Hippocampal formation (tissue), 2 donors: Measurements from ENCODE around the gene PCDHA3.
"Not testable (repeated sequence)": the region's sequence is repeated elsewhere in the genome, so short reads cannot be mapped to it uniquely, and the experiment has no call there.

Experiments
- DNase-seq, 2 donors: peaks; one replicate each; lab custom pipeline; 2025; lab: John Stamatoyannopoulos, UW

The PCDHA3 gene

GRCh38 chr5:140821375-140822280 lies 20.8 kb downstream of the PCDHA3 start, which contains the start of gene PCDHA5:
TSS of gene PCDHA5 (plus strand) at chr5:140821613.
- no peak for DNase-seq

- DNase-seq, result no peak
Observed at GRCh38 chr5:140822281-140822629, 21.4 kb downstream of the PCDHA3 start.

- DNase-seq, result not testable (repeated sequence)
Observed at GRCh38 chr5:140822969-140823368, 22.1 kb downstream of the PCDHA3 start.

- DNase-seq, result no peak
Observed at GRCh38 chr5:140823475-140823874, 22.6 kb downstream of the PCDHA3 start.

GRCh38 chr5:140827704-140828361 lies 27.0 kb downstream of the PCDHA3 start, which contains the start of gene PCDHA6:
TSS of gene PCDHA6 (plus strand) at chr5:140827960. CDS start at chr5:140828092, 132 bp downstream.
- DNase-seq, result no peak

- no peak for DNase-seq
Observed at GRCh38 chr5:140828362-140828737, 27.5 kb downstream of the PCDHA3 start.

- DNase-seq, result not testable (repeated sequence)
Observed at GRCh38 chr5:140829511-140830501, 28.9 kb downstream of the PCDHA3 start.

GRCh38 chr5:140833993-140834392 lies 33.1 kb downstream of the PCDHA3 start, which contains the start of gene PCDHA7:
TSS of gene PCDHA7 (plus strand) at chr5:140834269. CDS start at chr5:140834384, 115 bp downstream.
- DNase-seq, result peak in 1 of 2 donors; percentile 9

- DNase-seq, result not testable (repeated sequence)
Observed at GRCh38 chr5:140834439-140835008, 33.7 kb downstream of the PCDHA3 start.

- no peak for DNase-seq
Observed at GRCh38 chr5:140835622-140836510, 35.0 kb downstream of the PCDHA3 start.

GRCh38 chr5:140840978-140841962 lies 40.4 kb downstream of the PCDHA3 start, which contains the start of gene PCDHA8:
TSS of gene PCDHA8 (plus strand) at chr5:140841187. CDS start at chr5:140841322, 135 bp downstream.
- DNase-seq, result peak; percentile 39 to 43

GRCh38 chr5:140842798-140843733 lies 42.2 kb downstream of the PCDHA3 start:
- DNase-seq, result no peak

- not testable (repeated sequence) for DNase-seq
Observed at GRCh38 chr5:140848139-140849102, 47.6 kb downstream of the PCDHA3 start, which contains the start of gene PCDHA9. TSS of gene PCDHA9 (plus strand) at chr5:140848382. CDS start at chr5:140848496, 114 bp downstream.

GRCh38 chr5:140849831-140850634 lies 49.2 kb downstream of the PCDHA3 start:
- DNase-seq, result not testable (repeated sequence)
